NCI-H2227 (cell line): ENCODE measurements around the gene APOA1.

Experiments
- DNase-seq: peaks from one replicate; lab custom pipeline; 2025; ENCODE audit not compliant: unreplicated experiment; lab: John Stamatoyannopoulos, UW

APOA1 gene

DNA sequence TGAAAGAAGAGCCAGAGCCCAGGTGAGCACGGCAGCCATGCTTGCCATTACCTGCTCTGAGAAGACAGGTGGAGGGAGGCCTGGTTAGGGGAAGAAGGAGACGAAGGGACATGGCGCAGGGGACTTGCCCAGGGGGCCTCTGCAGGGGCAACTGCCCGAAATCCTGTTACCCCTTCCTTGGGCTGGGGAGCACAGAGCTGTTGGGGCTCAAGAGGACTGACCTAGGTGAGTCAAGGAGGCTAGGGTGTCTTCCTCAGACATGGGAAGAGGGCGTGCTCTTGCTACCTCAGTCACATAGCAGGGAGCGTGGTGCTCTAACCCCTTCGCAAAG is 45.6 kb downstream of the APOA1 start, which contains the start of gene APOA5:
APOA5 (minus strand) TSS at position 67 of the 331 bp plus-strand sequence; CDS start at position 48, 19 bp downstream.
- DNase-seq: no peak

- no peak for DNase-seq
Observed at GRCh38 chr11:116791002-116791812, 46.2 kb downstream of the APOA1 start.

DNA sequence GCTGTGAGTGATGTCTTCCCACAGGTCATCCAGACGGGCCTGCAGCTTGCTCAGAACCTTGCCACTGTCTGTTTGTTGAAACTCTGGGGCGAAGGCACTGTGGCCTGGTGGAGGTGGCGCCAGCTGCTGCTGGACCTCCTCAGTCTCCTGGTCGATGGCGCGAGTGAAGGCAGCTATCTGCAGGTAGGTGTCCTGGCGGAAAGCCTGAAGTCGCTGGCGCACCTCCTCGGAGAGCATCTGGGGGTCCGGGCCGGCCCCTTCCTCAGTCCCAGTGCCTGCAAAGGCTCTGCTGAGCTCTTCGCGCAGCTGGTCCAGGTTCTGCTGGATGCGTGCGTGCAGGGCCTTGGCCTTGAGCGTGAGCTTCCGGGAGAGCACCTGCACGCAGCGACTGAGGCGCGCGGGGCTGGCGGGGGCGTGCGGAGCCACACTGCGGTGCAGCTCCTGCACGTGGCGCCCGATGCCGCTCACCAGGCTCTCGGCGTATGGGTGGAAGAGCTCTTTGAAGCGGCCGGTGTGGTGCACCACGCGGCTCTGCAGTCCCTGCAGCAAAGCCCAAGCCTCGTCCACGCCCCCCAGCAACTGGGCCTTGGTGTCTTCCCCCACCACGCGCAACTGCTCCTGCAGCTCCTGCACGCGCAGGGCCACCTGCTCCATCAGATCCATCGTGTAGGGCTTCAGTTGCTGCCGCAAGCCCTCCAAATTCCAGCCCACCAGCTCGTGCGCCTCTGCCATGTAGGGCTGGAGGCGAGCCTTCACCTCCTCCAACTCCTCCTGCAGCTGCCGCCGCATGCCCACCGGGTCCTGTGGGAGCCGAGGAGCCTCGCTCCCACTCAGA is 47.0 kb downstream of the APOA1 start:
- DNase-seq: no peak

DNA sequence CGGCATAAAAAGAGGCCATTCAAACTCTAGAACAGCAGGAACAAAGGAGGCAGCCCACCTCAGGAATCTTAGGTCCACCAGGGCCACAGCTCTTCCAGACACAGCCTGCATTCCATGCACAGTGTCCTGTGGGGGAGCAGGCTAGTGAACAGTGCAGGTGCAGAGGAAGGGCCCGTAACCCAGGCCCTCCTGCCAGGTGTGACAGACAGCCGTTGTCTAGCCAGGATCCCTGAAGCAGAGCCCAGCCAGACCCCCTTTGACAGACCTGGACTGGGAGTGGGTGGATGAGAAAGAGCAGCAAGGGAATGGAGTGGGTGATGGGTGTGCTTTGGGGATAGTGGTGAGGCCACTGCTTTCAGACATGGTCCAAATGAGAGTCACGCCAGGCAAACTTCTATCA is 48.4 kb downstream of the APOA1 start:
- no peak for DNase-seq

- DNase-seq: no peak
Observed at GRCh38 chr11:116788534-116788933, 48.9 kb downstream of the APOA1 start.

GRCh38 chr11:116787786-116788486 is 49.5 kb downstream of the APOA1 start, which contains the start of gene ZPR1:
Gene ZPR1, minus strand, starts transcription at chr11:116788023. Its CDS starts 33 bp downstream, at chr11:116787990.
- peak; percentile 67 for DNase-seq

- DNase-seq: no peak
Observed at GRCh38 chr11:116787436-116787785, 50.0 kb downstream of the APOA1 start.

- DNase-seq: no peak
Observed at GRCh38 chr11:116786966-116787365, 50.5 kb downstream of the APOA1 start.

- DNase-seq: no peak
Observed at GRCh38 chr11:116786326-116786725, 51.1 kb downstream of the APOA1 start.
